HFF-Myc (cell line): ENCODE results near the gene OLFM2.

Experiments used
- DNase-seq: peaks from one replicate; pipeline ENCODE4 v3.0.0-alpha.2; 2011; ENCODE audit warnings: low read depth; ENCODE audit errors: extremely low read depth
- H3K4me3 ChIP-seq: replicated peaks from 2 replicates; pipeline ENCODE4 v1.5.1; 2011; ENCODE audit warnings: low read depth, mild to moderate bottlenecking, control low read depth, low read length
- CTCF ChIP-seq: IDR thresholded peaks from 2 replicates; pipeline ENCODE4 v1.5.1; 2012; ENCODE audit warnings: mild to moderate bottlenecking, low read depth, low read length, control low read depth; ENCODE audit errors: missing control alignments

OLFM2 gene

GRCh38 chr19:9865732-9866501, 70.4 kb downstream of the OLFM2 start:
- TF ChIP-seq CTCF, result no peak
- H3K4me3 ChIP-seq, result no peak overlapping the region
- DNase-seq, result no peak

GRCh38 chr19:9863759-9864158, 72.6 kb downstream of the OLFM2 start:
- no peak overlapping the region for H3K4me3 ChIP-seq
- TF ChIP-seq CTCF, result no peak

GRCh38 chr19:9862938-9863337, 73.4 kb downstream of the OLFM2 start:
- no peak overlapping the region for H3K4me3 ChIP-seq
- TF ChIP-seq CTCF, result no peak

More at GRCh38 chr19:9863759-9864158, 72.6 kb downstream of the OLFM2 start:
- DNase-seq, result no peak

GRCh38 chr19:9861503-9861902, 74.8 kb downstream of the OLFM2 start:
- no peak overlapping the region for H3K4me3 ChIP-seq
- no peak for DNase-seq
- no peak for TF ChIP-seq CTCF

More at GRCh38 chr19:9862938-9863337, 73.4 kb downstream of the OLFM2 start:
- DNase-seq, result no peak

GRCh38 chr19:9860407-9860806, 75.9 kb downstream of the OLFM2 start:
- TF ChIP-seq CTCF, result no peak
- DNase-seq, result no peak
- H3K4me3 ChIP-seq, result no peak overlapping the region

- DNase-seq, result no peak
- TF ChIP-seq CTCF, result no peak
- H3K4me3 ChIP-seq, result no peak overlapping the region
These were observed 77.5 kb downstream of the OLFM2 start for GRCh38 chr19:9858766-9859165.
